Stomach smooth muscle (tissue), 2 donors: ENCODE measurements around the gene CD1B.

ENCODE experiments used
- H3K27ac ChIP-seq: one replicate; pipeline ENCODE4 v1.7.0; 2013; ENCODE audit warnings: mild to moderate bottlenecking, low read length, inconsistent platforms
- H3K27me3 ChIP-seq, 2 donors: one replicate each; pipeline ENCODE4 v1.7.0; 2013; ENCODE audit warnings: low read length in 2 of 2; ENCODE audit not compliant: insufficient read depth in 2 of 2, control insufficient read depth in 1 of 2
- H3K36me3 ChIP-seq, 2 donors: one replicate each; pipeline ENCODE4 v1.7.0; 2013; ENCODE audit warnings: low read length in 2 of 2; ENCODE audit not compliant: control insufficient read depth in 2 of 2, insufficient read depth in 2 of 2
- H3K4me1 ChIP-seq: one replicate; pipeline ENCODE4 v1.7.0; 2013; ENCODE audit warnings: low read length; ENCODE audit not compliant: control insufficient read depth, insufficient read depth
- H3K4me3 ChIP-seq, 2 donors: one replicate each; pipeline ENCODE4 v1.7.0; 2013; ENCODE audit warnings: low read length in 2 of 2
- H3K9ac ChIP-seq, 2 donors: one replicate each; pipeline ENCODE4 v1.7.0; 2013; ENCODE audit warnings: low read length in 2 of 2, mild to moderate bottlenecking in 1 of 2
- H3K9me3 ChIP-seq, 2 donors: one replicate each; pipeline ENCODE4 v1.7.0; 2013; ENCODE audit warnings: low read length in 2 of 2; ENCODE audit not compliant: control insufficient read depth in 2 of 2
- donor health status: healthy.
- donor health status: Pancreatic carcinoma.

Gene CD1B

DNA sequence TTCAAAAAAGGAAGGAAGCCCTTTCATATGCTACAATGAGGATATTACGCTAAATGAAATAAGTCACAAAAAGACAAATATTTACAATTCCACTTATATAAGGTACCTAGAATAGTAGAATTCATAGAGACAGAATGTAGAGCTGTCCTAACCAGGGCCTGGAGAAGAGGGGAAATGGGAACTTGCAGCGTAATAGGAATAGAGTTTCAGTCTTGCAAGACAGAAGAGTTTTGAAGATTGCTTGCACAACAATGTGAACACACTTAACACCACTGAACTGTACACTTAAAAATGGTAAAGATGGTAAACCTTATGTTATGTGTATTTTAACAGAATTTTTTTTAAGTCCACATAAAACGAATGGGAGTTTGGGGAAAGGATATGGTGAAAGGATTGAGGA is 2.9 kb downstream of the CD1B start:
- H3K36me3 ChIP-seq: no peaks in the 10 kb centered on the region
- no peak overlapping the region for H3K4me3 ChIP-seq
- no peaks in the 10 kb centered on the region for H3K27me3 ChIP-seq
- peaks cover 0 to 4% of the 10 kb centered on the region in 2 donors for H3K9me3 ChIP-seq
- H3K27ac ChIP-seq: no peak overlapping the region
- H3K9ac ChIP-seq: no peak overlapping the region
- no peaks in the 10 kb centered on the region for H3K4me1 ChIP-seq

DNA sequence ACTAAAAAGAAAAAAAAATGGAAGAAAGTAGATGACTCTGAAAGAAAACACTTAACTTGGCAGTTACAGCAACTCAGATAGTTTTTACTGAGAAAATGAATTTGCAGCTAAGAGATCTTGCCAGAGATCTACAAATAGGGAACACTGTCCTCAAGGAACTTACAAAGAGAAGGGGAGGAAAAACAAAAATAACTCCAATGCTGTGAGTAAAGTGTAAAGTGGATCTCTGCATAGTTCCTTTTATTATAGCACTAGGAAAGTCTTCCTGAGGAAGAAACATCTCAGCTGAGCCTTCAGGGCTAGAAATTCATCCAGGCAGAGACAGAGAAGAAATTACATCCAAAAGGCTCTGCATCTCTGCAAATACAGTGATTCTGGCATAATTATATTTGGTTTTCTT is 3.9 kb downstream of the CD1B start:
- Histone ChIP-seq H3K36me3 (no peaks in the 10 kb centered on the region), H3K9ac (no peak overlapping the region), H3K27ac (no peak overlapping the region), H3K4me1 (no peaks in the 10 kb centered on the region), H3K27me3 (no peaks in the 10 kb centered on the region), H3K4me3 (no peak overlapping the region), H3K9me3 (peaks cover 0 to 4% of the 10 kb centered on the region in 2 donors)

- Histone ChIP-seq H3K9ac (no peak overlapping the region), H3K9me3 (peaks cover 0 to 4% of the 10 kb centered on the region in 2 donors), H3K4me1 (no peaks in the 10 kb centered on the region), H3K27ac (no peak overlapping the region), H3K4me3 (no peak overlapping the region), H3K36me3 (no peaks in the 10 kb centered on the region), H3K27me3 (no peaks in the 10 kb centered on the region)
Measured at GRCh38 chr1:158324395-158324794, 6.9 kb downstream of the CD1B start.

GRCh38 chr1:158323866-158324265 is 7.5 kb downstream of the CD1B start:
- H3K36me3 ChIP-seq: no peaks in the 10 kb centered on the region

GRCh38 chr1:158311066-158311465 is 20.3 kb downstream of the CD1B start:
- Histone ChIP-seq H3K9ac (no peak overlapping the region), H3K27me3 (no peaks in the 10 kb centered on the region), H3K27ac (no peak overlapping the region), H3K4me1 (no peaks in the 10 kb centered on the region), H3K36me3 (no peaks in the 10 kb centered on the region), H3K4me3 (no peak overlapping the region), H3K9me3 (peaks cover 0 to 4% of the 10 kb centered on the region in 2 donors)

More at GRCh38 chr1:158323866-158324265, 7.5 kb downstream of the CD1B start:
- no peaks in the 10 kb centered on the region for H3K27me3 ChIP-seq
- no peak overlapping the region for H3K9ac ChIP-seq
- no peak overlapping the region for H3K27ac ChIP-seq
- peaks cover 0 to 4% of the 10 kb centered on the region in 2 donors for H3K9me3 ChIP-seq
- no peak overlapping the region for H3K4me3 ChIP-seq
- no peaks in the 10 kb centered on the region for H3K4me1 ChIP-seq

DNA sequence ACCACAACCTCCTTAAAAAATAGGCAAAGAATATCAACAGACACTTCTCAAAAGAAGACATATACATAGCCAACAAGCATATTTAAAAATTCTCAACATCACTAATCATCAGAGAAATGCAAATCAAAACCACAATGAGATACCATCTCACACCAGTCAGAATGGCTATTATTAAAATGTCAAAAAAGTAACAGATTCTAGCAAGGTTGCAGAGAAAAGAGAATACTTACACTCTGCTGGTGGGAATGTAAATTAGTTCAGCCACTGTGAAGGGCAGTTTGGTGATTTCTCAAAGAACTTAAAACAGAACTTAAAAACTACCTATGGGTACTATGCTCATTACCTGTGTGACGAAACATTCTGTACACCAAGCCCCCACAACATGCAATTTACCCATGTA is 20.7 kb downstream of the CD1B start:
- Histone ChIP-seq H3K36me3 (no peaks in the 10 kb centered on the region), H3K9ac (no peak overlapping the region), H3K27ac (no peak overlapping the region), H3K4me1 (no peaks in the 10 kb centered on the region), H3K4me3 (no peak overlapping the region), H3K27me3 (no peaks in the 10 kb centered on the region), H3K9me3 (peaks cover 0 to 4% of the 10 kb centered on the region in 2 donors)

DNA sequence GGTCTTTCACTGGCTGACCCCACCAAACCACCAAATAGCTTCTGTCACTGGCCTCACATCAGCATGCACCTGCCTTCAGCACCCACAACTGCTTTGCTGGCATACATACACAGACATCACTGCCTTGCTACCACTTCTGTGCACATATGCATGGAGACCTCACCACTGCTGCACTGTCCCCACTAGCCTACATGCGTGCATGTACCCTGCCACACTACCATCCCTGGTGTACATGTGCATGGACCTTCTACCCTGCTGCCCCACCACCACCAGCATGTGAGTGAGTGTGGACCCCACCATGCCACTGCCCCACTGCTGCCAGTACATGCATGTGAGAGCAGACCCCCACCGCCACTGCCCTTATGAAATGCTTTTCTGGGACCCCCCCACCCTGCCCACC is 35.5 kb downstream of the CD1B start:
- peaks cover 2 to 4% of the 10 kb centered on the region in 2 donors for H3K9me3 ChIP-seq
- H3K4me3 ChIP-seq: no peak overlapping the region
- H3K36me3 ChIP-seq: no peaks in the 10 kb centered on the region
- H3K4me1 ChIP-seq: no peaks in the 10 kb centered on the region
- H3K27me3 ChIP-seq: no peaks in the 10 kb centered on the region
- H3K27ac ChIP-seq: no peak overlapping the region
- H3K9ac ChIP-seq: no peak overlapping the region

GRCh38 chr1:158290321-158290844 is 40.9 kb downstream of the CD1B start:
- no peak overlapping the region for H3K9ac ChIP-seq
- peaks cover 0 to 3% of the 10 kb centered on the region in 2 donors for H3K9me3 ChIP-seq
- no peaks in the 10 kb centered on the region for H3K36me3 ChIP-seq
- H3K27ac ChIP-seq: no peak overlapping the region
- no peaks in the 10 kb centered on the region for H3K27me3 ChIP-seq
- H3K4me1 ChIP-seq: no peaks in the 10 kb centered on the region
- no peak overlapping the region for H3K4me3 ChIP-seq

DNA sequence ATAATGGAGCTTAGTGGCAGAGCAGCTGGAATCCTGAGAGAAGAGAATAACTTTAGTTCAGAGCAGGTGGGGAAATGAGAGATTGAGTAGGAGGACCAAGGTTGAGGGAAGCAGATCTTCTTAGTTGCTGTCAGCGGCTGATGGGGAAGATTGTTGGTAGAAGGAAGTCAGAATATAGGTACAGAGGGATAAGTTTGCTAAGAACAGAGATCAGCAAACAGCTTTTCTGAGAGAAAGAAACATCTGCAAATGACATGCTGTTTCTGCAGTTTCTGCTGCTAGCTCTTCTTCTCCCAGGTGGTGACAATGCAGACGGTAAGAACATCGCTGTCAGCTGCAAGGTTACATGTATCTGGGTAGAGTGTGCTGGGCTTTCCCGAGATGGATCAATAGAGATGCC is 41.5 kb downstream of the CD1B start, which contains the start of gene CD1C:
TSS of gene CD1C (plus strand) at position 113 of the 400 bp plus-strand sequence. CDS start at position 255, 142 bp downstream.
- no peaks in the 10 kb centered on the region for H3K9me3 ChIP-seq
- H3K27ac ChIP-seq: no peak within 1 kb of the TSS
- H3K9ac ChIP-seq: no peak within 1 kb of the TSS
- no peak within 1 kb of the TSS for H3K4me3 ChIP-seq
- H3K36me3 ChIP-seq: no peaks in the 10 kb centered on the region
- H3K27me3 ChIP-seq: no peaks in the 10 kb centered on the region
- no peaks in the 10 kb centered on the region for H3K4me1 ChIP-seq

DNA sequence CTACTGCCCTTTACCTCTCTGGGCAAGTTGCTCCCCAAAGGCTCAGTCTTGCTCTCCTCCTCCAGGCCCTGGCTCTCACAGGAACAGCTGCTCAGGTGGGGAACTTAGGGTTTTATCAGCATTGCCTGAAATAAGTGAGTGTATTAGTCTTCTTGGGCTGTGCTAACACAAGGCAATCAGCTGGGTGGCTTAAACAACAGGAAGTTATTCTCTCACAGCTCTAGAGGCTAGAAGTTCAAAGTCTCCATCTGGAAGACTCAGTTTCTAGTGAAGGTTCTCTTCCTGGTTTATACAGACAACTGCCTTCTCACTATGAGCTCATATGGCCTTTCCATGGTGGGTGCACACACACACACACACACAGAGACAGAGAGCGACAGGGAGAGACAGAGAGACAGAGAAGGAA is 44.4 kb downstream of the CD1B start:
- H3K4me1 ChIP-seq: no peaks in the 10 kb centered on the region
- no peaks in the 10 kb centered on the region for H3K36me3 ChIP-seq
- H3K27me3 ChIP-seq: no peaks in the 10 kb centered on the region
- H3K27ac ChIP-seq: no peak overlapping the region
- H3K9me3 ChIP-seq: no peaks in the 10 kb centered on the region
- no peak overlapping the region for H3K4me3 ChIP-seq
- no peak overlapping the region for H3K9ac ChIP-seq

DNA sequence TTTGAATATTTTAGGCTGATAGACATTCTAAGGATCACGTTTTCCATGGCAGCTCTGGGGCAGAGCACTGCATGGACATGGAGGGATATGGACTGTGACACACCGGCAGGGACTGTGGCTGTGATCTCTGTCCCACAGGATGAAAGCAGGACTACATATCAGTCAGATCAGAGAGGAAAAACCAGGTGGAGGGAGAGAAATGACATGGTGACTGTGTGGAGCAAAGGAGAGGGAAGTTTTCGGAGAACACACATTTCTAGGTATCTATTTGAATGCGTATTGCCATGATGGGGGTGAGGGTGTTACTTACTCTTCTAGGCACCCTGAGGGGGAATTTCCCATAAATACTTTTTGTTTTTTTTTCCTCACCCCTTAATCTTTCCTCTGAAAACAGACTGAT is 44.8 kb downstream of the CD1B start:
- H3K4me3 ChIP-seq: no peak overlapping the region
- no peak overlapping the region for H3K9ac ChIP-seq
- no peaks in the 10 kb centered on the region for H3K4me1 ChIP-seq
- H3K27me3 ChIP-seq: no peaks in the 10 kb centered on the region
- H3K9me3 ChIP-seq: no peaks in the 10 kb centered on the region
- H3K36me3 ChIP-seq: no peaks in the 10 kb centered on the region
- H3K27ac ChIP-seq: no peak overlapping the region
